Measurements from ENCODE around the gene MPIG6B.
"Not testable (repeated sequence)": the region's sequence is repeated elsewhere in the genome, so short reads cannot be mapped to it uniquely, and the experiment has no call there.

The MPIG6B gene

GRCh38 chr6:31700740-31701401, 22.3 kb upstream of the MPIG6B start:
- no peak for DNase-seq (ENCODE audit: low spot score)

GRCh38 chr6:31701666-31702404, 21.3 kb upstream of the MPIG6B start:
- DNase-seq (ENCODE audit: low spot score), result peak; percentile 74

GRCh38 chr6:31702405-31702818, 20.8 kb upstream of the MPIG6B start:
- DNase-seq (ENCODE audit: low spot score), result no peak

GRCh38 chr6:31702819-31703716, 20.1 kb upstream of the MPIG6B start, which contains the start of gene ABHD16A:
Gene ABHD16A, minus strand, starts transcription at chr6:31703324. Its CDS starts 43 bp downstream, at chr6:31703281.
- peak; percentile 98 for DNase-seq (ENCODE audit: low spot score)

GRCh38 chr6:31705931-31706330, 17.2 kb upstream of the MPIG6B start:
- DNase-seq (ENCODE audit: low spot score), result no peak

- no peak for DNase-seq (ENCODE audit: low spot score)
Measured at GRCh38 chr6:31706599-31706998, 16.6 kb upstream of the MPIG6B start, which contains the start of gene LY6G6F. Gene LY6G6F, plus strand, starts transcription at chr6:31706866. Its CDS starts 41 bp downstream, at chr6:31706907.

- no peak for DNase-seq (ENCODE audit: low spot score)
Measured at GRCh38 chr6:31707701-31708100, 15.5 kb upstream of the MPIG6B start.

- no peak for DNase-seq (ENCODE audit: low spot score)
Measured at GRCh38 chr6:31708224-31708623, 14.9 kb upstream of the MPIG6B start.

GRCh38 chr6:31709157-31709556, 14.0 kb upstream of the MPIG6B start:
- DNase-seq (ENCODE audit: low spot score), result not testable (repeated sequence)

GRCh38 chr6:31710523-31711219, 12.5 kb upstream of the MPIG6B start:
- DNase-seq (ENCODE audit: low spot score), result no peak

- peak; percentile 65 for DNase-seq (ENCODE audit: low spot score)
Measured at GRCh38 chr6:31711233-31711632, 11.9 kb upstream of the MPIG6B start.

GRCh38 chr6:31712296-31712695, 10.9 kb upstream of the MPIG6B start:
- DNase-seq (ENCODE audit: low spot score), result peak; percentile 47

GRCh38 chr6:31713465-31713864, 9.7 kb upstream of the MPIG6B start:
- DNase-seq (ENCODE audit: low spot score), result no peak

- no peak for DNase-seq (ENCODE audit: low spot score)
Measured at GRCh38 chr6:31713991-31714684, 9.0 kb upstream of the MPIG6B start.

- no peak for DNase-seq (ENCODE audit: low spot score)
Measured at GRCh38 chr6:31715022-31715958, 7.9 kb upstream of the MPIG6B start, which contains the start of gene LY6G6D. Gene LY6G6D, plus strand, starts transcription at chr6:31715348. Its CDS starts 8 bp downstream, at chr6:31715356.

GRCh38 chr6:31717499-31718222, 5.5 kb upstream of the MPIG6B start:
- DNase-seq (ENCODE audit: low spot score), result no peak

- DNase-seq (ENCODE audit: low spot score), result no peak
Measured at GRCh38 chr6:31718265-31718664, 4.9 kb upstream of the MPIG6B start.

GRCh38 chr6:31719001-31719400, 4.2 kb upstream of the MPIG6B start:
- DNase-seq (ENCODE audit: low spot score), result no peak

- no peak for DNase-seq (ENCODE audit: low spot score)
Measured at GRCh38 chr6:31720196-31720770, 2.9 kb upstream of the MPIG6B start.
